ENCODE measurements around the gene P2RX2. TPM values are rescaled to one million over a fixed set of nuclear protein-coding genes. Genes with fewer than 3 reads are reported as not detected.

P2RX2 gene
- total RNA-seq, 2 donors from 2014 or later, result 1.0 TPM; not detected in 1

DNA sequence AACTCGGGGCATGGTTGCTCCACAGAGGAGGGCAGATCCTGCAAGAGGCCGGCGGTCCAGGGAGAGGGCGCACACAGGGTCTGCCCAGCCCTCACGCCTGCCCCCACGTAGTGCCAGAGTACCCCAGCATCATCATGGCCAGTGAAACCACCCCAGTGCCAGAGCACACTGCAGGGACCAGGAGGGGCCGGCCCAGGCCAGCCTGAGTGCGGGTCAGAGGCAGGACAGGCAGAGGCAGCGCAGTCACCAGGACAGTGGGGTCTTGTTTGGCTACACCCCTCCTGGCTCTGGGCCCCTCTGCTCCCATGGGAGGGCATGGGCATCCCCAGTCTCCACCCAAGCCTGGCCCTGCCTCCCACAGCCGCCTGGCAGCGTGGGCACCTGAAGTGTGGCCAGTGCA is 42.9 kb upstream of the P2RX2 start:
- Histone ChIP-seq H3K27me3 (no peaks in the 10 kb centered on the region), H3K36me3 (replicated peaks in 1 of 2; ENCODE audit: insufficient read depth in 1 of 2, low read depth in 2 of 2) (peaks cover 5 to 19% of the 10 kb centered on the region in 2 donors), H3K9me3 (no peaks in the 10 kb centered on the region), H3K4me1 (no peaks in the 10 kb centered on the region), H3K27ac (no peak overlapping the region), H3K4me3 (no peak overlapping the region)
- no peak for TF ChIP-seq POLR2A (IDR thresholded peaks at IDR 0.05)
- TF ChIP-seq, protein P1, sequence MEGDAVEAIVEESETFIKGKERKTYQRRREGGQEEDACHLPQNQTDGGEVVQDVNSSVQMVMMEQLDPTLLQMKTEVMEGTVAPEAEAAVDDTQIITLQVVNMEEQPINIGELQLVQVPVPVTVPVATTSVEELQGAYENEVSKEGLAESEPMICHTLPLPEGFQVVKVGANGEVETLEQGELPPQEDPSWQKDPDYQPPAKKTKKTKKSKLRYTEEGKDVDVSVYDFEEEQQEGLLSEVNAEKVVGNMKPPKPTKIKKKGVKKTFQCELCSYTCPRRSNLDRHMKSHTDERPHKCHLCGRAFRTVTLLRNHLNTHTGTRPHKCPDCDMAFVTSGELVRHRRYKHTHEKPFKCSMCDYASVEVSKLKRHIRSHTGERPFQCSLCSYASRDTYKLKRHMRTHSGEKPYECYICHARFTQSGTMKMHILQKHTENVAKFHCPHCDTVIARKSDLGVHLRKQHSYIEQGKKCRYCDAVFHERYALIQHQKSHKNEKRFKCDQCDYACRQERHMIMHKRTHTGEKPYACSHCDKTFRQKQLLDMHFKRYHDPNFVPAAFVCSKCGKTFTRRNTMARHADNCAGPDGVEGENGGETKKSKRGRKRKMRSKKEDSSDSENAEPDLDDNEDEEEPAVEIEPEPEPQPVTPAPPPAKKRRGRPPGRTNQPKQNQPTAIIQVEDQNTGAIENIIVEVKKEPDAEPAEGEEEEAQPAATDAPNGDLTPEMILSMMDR (IDR thresholded peaks at IDR 0.05), result no peak
- intact Hi-C loops (cut with DNase I), result no loop called here
- 92 to 95% methylated on average over 3 to 11 of the region's 11 CpGs for WGBS, 2 donors
- ATAC-seq (no peak), DNase-seq (no peak)

DNA sequence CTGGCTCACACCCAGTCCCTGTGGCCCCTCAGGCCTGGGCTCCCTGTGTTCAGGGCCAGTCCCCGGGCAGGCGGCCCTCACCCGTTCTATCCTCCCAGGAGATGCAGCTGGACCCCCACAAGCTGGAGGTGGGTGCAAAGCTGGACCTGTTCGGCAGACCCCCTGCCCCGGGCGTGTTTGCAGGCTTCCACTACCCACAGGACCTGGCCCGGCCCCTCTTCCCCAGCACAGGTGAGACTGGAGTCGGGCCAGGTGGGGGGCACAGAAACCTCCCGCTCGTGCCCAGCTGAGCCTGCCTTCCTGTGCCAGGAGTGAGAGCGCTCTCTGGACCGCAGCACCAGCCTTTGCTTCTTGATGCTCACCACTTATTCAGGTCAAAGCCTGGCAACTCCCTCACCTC is 41.9 kb upstream of the P2RX2 start:
- WGBS, 2 donors, result 93 to 96% methylated on average over 5 to 12 of the region's 12 CpGs
- H3K9me3 ChIP-seq, result no peaks in the 10 kb centered on the region
- H3K4me3 ChIP-seq, result no peak overlapping the region
- intact Hi-C loops (cut with DNase I), result no loop called here
- TF ChIP-seq, protein P1 (IDR thresholded peaks at IDR 0.05), result no peak
- no peak for TF ChIP-seq POLR2A (IDR thresholded peaks at IDR 0.05)
- DNase-seq, result no peak
- H3K4me1 ChIP-seq, result no peaks in the 10 kb centered on the region
- H3K36me3 ChIP-seq (replicated peaks in 1 of 2; ENCODE audit: insufficient read depth in 1 of 2, low read depth in 2 of 2), result peaks cover 5 to 21% of the 10 kb centered on the region in 2 donors
- ATAC-seq, result no peak
- no peak overlapping the region for H3K27ac ChIP-seq
- no peaks in the 10 kb centered on the region for H3K27me3 ChIP-seq

DNA sequence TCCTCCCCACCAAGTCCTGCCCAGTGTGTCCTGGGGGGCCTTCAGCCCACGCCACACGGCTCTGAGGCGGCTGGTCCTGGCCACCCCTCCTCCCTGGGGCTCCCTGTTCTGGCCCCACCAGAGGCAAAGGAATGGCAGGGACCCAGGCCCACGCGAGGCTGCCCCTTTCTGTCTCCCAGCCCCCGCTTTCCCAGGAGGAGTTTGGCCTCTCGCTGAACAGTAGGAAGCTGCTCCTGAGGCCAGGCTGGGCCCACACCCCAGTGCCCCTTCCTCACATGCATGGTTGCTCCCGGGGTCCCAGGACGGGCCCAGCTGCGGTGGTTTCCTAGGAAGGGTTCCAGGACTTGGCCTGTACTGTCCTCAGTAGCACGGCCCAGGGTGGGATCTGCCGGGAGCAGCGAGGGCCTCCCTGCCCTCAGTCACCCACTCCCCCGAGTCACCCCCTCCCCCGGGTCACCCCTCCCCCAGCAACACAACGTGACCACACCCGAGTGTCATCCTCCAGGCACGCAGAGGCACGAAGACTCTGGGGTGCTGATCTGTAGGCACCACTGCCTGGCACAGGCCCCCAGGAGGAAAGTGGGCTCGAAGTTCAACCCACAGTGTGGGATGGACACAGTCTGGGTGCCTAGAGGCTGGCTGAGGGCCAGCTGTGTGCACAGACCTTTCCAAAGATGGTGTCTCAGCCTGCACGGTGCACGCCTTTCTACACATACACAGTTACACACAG is 41.2 kb upstream of the P2RX2 start:
- H3K36me3 ChIP-seq (replicated peaks in 1 of 2; ENCODE audit: insufficient read depth in 1 of 2, low read depth in 2 of 2), result peaks cover 5 to 21% of the 10 kb centered on the region in 2 donors

DNA sequence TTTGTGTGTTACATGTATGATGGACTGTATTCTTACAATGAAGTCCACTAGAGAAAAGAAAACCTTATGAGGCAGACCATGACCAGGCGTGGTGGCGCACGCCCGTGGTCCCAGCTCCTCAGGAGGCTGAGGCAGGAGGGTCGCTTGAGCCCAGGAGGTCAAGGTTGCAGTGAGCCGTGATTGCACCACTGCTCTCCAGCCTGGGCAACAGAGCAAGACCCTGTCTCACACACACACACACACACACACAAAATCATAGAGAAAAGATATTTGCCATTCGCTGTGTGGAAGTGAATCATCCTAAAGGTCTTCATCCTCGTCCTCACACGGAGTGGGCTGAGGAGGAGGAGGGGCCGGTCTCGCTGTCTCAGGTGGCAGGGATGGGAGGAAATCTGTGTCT is 40.5 kb upstream of the P2RX2 start:
- 88 to 100% methylated on average over 2 to 10 of the region's 11 CpGs for WGBS, 2 donors
- Histone ChIP-seq H3K27me3 (no peaks in the 10 kb centered on the region), H3K36me3 (replicated peaks in 1 of 2; ENCODE audit: insufficient read depth in 1 of 2, low read depth in 2 of 2) (peaks cover 5 to 23% of the 10 kb centered on the region in 2 donors), H3K4me3 (no peak overlapping the region), H3K27ac (no peak overlapping the region), H3K9me3 (no peaks in the 10 kb centered on the region), H3K4me1 (no peaks in the 10 kb centered on the region)
- no peak for TF ChIP-seq POLR2A (IDR thresholded peaks at IDR 0.05)
- TF ChIP-seq, protein P1 (IDR thresholded peaks at IDR 0.05), result no peak
- no peak for ATAC-seq
- DNase-seq, result no peak
- intact Hi-C loops (cut with DNase I), result no loop called here

More for the DNA sequence above, 41.2 kb upstream of the P2RX2 start:
- H3K27ac ChIP-seq, result no peak overlapping the region
- no peaks in the 10 kb centered on the region for H3K4me1 ChIP-seq
- WGBS, 2 donors, result 93 to 95% methylated on average over 17 to 21 of the region's 22 CpGs
- no peak for ATAC-seq
- H3K4me3 ChIP-seq, result no peak overlapping the region
- no peak for TF ChIP-seq POLR2A (IDR thresholded peaks at IDR 0.05)
- TF ChIP-seq, protein P1 (IDR thresholded peaks at IDR 0.05), result no peak
- DNase-seq, result no peak
- intact Hi-C loops (cut with DNase I), result no loop called here
- no peaks in the 10 kb centered on the region for H3K9me3 ChIP-seq
- no peaks in the 10 kb centered on the region for H3K27me3 ChIP-seq

DNA sequence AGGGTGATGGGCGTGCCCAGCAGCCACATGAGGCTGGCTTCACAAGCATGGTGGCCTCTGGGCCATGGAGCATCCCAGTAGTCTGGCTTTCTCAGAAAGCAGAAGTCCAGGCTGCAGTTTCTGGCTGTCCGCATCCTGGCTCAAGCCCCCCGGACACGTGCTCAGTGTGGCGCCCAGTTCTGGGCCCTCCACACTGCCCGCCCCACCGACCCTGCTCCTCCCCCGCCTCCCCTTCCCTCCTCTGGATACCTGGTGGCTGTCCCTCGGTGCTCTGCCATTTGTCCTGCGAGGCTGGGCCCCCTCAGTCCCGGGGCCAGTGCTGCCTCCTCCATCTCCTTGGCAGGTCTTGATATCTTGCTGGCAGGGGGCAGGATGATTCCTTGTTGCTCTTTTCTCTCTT is 39.8 kb upstream of the P2RX2 start:
- H3K9me3 ChIP-seq, result no peaks in the 10 kb centered on the region
- no peak overlapping the region for H3K4me3 ChIP-seq
- no peaks in the 10 kb centered on the region for H3K27me3 ChIP-seq
- H3K4me1 ChIP-seq, result no peaks in the 10 kb centered on the region
- no peak for TF ChIP-seq POLR2A (IDR thresholded peaks at IDR 0.05)
- TF ChIP-seq, protein P1 (IDR thresholded peaks at IDR 0.05), result no peak
- intact Hi-C loops (cut with DNase I), result no loop called here
- ATAC-seq, result no peak
- no peak overlapping the region for H3K27ac ChIP-seq
- no peak for DNase-seq
- peaks cover 5 to 23% of the 10 kb centered on the region in 2 donors for H3K36me3 ChIP-seq (replicated peaks in 1 of 2; ENCODE audit: insufficient read depth in 1 of 2, low read depth in 2 of 2)
- WGBS, 2 donors, result 85 to 86% methylated on average over 9 to 11 of the region's 11 CpGs

Measured in body of pancreas (tissue), 4 donors.